Right renal cortex interstitium (tissue), 3 donors: ENCODE data around the gene TTC9B. TPM values are rescaled to one million over a fixed set of nuclear protein-coding genes. Genes with fewer than 3 reads are reported as not detected.

ENCODE experiments used
- DNase-seq, 3 donors: peaks; one replicate each; pipeline ENCODE4 v3.0.0-alpha.2; 2013; ENCODE audit warnings: low read depth in 3 of 3, low spot score in 2 of 3
- polyA plus RNA-seq, 3 donors: library from polyadenylated mRNA; unstranded; fragments of 120-200 nt; gene quantifications; one replicate each; pipeline ENCODE4 v1.2.1, GENCODE V29; 2013; ENCODE audit not compliant: insufficient read length in 3 of 3

Gene TTC9B
- polyA plus RNA-seq = under 1 TPM in 1 of 3 donors, not detected in 2; 0.16 TPM

DNA sequence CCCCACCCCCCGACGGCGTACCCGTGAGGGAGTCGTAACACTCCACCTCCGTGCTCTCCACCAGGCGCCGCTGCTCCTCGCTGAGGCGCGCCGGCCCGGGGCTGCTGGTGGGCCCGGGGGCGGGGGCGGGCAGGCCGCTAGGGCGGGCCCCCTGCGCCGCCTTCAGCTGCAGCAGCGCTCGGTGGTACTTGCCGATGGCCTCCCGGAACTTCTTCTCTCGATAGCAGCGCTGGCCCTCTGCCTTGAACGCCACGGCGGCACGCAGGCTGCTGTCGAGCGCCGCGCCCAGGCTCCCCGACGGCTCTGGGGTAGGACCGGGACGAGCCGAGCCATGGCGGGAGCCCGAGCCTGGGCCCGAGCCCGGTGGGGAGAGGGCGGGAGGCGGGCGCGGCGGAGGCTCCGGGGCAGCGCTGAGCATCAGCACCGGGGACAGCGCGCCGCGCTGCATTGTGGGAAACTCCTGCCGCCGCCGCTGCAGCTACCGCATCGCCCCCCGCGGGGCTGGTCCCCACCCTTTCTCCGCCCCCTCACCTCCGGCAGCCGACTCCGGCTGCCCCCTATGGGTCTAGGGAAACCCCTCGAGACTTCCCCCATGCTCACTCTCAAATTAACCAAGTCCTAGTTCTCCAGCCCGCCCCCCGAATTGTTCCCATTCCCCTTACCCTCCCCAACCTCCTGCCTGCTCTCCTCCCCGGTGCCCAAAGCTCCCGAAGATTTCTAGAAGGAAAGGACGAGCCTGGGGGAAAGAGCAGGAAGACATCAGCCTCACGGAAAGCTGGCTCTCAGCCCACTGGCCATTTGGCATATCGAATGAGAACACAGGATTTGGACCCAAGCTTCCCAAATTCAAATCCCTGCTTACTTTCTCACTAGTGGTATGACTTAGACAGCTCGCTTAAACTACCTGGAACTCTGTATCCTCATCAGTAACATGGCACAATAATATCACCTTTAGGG, at the start of gene TTC9B:
Gene TTC9B (minus strand): TSS at position 451 of the 957 bp plus-strand sequence. CDS start 3 bp downstream, at position 448.
- no peak for DNase-seq

DNA sequence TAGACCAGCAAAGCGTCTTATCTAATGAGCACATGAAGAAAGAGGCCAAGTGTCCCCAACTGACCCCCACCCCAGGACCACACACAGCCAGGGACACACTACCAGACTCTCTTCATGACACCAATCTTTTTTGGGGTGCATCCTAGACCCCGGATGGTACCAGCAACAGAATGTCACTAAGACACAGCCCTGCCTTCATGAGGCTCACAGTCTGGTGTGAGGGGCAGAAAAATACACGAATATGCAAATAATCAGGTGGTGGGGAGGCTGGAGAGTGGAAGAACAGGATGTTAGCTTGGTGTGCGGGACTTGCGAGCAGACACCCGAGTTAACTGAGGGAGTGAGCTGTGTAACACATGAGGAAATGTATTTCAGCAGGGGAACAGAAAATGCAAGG, 49.4 kb upstream of the TTC9B start:
- DNase-seq = no peak

GRCh38 chr19:40266912-40267600, 48.9 kb upstream of the TTC9B start:
- DNase-seq = no peak

DNA sequence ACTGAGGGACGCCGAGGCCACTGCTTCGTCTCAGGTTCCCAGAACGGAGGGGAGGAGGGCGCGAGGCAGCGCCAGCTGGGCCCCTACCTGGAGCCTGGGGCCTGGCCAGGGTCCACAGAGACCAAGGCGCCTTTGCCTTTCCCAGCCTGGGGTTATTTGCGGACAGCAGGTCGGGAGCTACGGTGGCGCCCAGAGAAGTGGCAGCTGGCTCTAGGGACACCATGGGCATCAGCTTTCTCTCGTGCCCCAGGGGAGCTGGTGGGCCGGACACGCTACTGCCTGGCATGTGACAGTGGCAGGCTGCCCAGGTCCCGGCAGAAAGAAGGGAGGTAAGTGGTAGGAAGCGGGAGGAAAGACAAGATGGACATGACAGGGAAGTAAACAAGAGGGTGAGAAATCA, 47.9 kb upstream of the TTC9B start:
- DNase-seq = no peak

DNA sequence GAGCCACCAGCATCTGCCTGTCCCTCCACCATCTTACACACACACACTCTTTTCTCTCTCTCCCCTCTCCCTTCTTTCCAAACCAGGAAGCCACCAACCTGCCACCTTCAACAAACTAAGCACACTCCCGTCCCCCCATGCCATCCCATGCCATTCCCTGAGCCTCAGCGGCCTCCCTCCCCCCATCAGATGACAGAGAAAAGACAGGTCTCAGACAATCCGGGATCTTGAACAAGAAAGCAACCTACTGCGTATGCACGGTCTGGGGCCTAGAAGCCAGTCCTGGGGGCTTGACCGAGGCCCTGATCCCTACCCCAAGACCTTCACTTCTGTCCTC, 47.5 kb upstream of the TTC9B start:
- DNase-seq = no peak

- DNase-seq = no peak
Observed at GRCh38 chr19:40265055-40265762, 47.0 kb upstream of the TTC9B start.

- no peak for DNase-seq
Observed at GRCh38 chr19:40264314-40265054, 46.3 kb upstream of the TTC9B start.

- DNase-seq = no peak
Observed at GRCh38 chr19:40263440-40264313, 45.5 kb upstream of the TTC9B start.

GRCh38 chr19:40262422-40262821, 44.2 kb upstream of the TTC9B start:
- DNase-seq = no peak

- no peak for DNase-seq
Observed at GRCh38 chr19:40261631-40262030, 43.4 kb upstream of the TTC9B start.

GRCh38 chr19:40257096-40257517, 38.9 kb upstream of the TTC9B start:
- DNase-seq = no peak

DNA sequence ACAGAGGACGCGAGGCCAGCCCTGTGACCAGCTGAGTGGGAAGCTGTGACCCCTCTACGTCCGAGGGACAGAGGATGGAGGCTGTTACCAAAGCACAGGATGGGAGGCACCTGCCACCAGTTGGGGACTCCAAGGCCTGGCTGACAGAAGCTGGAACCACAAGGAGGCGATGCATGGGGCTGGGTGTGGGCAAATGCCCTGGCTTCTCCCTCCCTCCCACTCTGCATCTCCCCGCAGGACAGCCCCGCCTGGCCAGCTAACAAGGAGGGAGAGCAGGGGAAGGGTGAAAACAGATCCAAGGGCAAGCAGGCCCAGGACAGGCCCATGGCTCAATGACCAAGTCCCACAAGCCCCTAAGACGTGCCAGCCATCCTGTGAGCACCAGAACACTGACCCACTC, 38.3 kb upstream of the TTC9B start:
- DNase-seq = no peak

DNA sequence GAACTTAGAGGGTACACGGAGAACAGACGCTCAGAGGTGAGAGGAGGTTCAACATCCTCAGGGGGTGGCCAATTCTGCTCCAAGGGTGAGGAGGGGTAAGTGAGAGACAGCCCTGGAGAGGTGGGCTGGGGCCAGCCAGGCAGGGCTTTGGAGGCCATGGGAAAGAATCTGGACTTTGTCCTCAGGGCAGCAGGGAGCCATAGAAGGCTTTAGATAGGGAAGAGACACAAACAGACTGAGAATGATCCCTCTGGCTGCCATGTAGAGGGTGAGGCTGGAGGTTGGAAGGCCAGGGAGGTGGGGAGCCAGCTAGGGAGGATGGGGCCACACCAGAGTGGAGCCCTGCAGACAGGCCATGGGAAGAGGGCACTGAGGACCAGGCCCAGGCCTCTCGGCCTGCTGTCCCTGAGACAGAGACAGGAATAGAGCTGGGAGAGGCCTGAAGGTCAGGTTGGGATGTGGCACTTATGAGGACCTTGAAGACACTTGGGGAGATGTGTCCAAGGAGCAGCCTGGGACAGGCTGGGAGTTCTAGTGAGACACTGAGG, 37.5 kb upstream of the TTC9B start:
- no peak for DNase-seq

DNA sequence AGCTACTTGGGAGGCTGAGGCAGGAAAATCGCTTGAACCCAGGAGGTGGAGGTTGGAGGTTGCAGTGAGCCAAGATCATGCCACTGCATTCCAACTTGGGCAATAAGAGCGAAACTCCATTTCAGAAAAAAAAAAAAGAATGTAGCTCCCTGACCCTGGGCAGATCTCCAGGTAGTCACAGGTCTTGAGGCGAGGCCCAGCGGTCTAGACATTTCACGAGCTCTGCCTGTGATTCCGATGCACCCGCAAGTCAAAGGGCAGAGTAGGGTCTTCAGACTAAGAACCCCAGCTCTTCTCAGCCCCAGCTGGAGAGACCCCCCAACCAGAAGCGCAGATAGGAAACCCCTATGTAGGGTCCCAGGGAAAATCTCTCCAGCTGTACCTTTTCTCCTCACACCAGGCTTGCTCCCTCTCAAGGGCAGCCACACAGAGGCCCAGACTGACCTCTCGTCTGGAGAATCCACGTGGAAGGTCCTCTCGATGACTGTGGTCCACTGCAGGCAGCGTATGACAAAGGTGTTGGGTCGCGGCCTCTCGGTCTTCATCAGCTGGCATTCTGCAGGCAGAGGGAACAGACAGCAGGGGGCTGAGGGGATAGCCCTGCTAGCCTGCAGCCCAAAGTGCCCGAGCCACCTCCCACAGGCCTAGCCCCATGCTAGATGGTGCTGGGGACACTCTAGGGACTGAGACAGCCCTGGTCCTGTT, 36.7 kb upstream of the TTC9B start:
- DNase-seq = no peak

- DNase-seq = no peak
Observed at GRCh38 chr19:40253611-40254092, 35.5 kb upstream of the TTC9B start.

- DNase-seq = no peak
Observed at GRCh38 chr19:40252395-40252794, 34.2 kb upstream of the TTC9B start.

GRCh38 chr19:40251991-40252390, 33.8 kb upstream of the TTC9B start:
- no peak for DNase-seq

DNA sequence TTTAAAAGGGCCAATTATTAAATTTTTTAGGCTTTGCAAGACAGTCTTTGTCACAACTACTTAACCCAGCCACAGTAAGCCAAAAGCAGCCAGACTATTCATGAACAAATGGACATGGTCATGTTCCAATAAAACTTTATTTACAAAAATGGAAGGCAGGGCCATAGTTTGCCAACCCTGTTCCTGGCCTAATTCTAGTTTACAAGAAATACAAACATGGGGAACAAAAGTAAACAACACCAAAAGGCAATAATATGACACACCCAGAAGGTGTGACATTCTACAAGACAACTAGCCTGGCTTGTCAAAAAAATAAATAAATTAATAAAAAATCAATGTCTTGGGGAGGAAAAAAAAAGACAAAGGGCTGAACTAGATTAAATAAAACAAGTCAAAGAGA, 33.1 kb upstream of the TTC9B start:
- no peak for DNase-seq

GRCh38 chr19:40249781-40250180, 31.6 kb upstream of the TTC9B start:
- DNase-seq = no peak
